IMR-90 (cell line): ENCODE data around the gene FUT1. TPM values are rescaled to one million over a fixed set of nuclear protein-coding genes. Genes with fewer than 3 reads are reported as not detected.

Experiments
- ATAC-seq: fragments of 200-7000 bp; cut with Tn5 transposase; 2 replicates; pipeline ENCODE4 v1.9.1; 2020; ENCODE audit warnings: low read depth, mild to moderate bottlenecking, moderate library complexity
- BruUV-seq: library from RNA; stranded (reverse); fragments of 400-500 nt; replicated peaks from 2 replicates; lab custom pipeline; 2021; lab: Mats Ljungman, UMichigan
- CTCF ChIA-PET: fragments of 300-600 bp; formaldehyde crosslinking; extraction: SDS; loops from one replicate; lab custom pipeline; 2021; ENCODE audit warnings: antibody characterized with exemption; lab: Yijun Ruan, JAX
- POLR2A ChIA-PET: fragments of 300-600 bp; sonication (Branson Sonifier 250); formaldehyde crosslinking; loops from one replicate; lab custom pipeline; 2022; ENCODE audit warnings: antibody characterized with exemption; ENCODE audit not compliant: unreplicated experiment; lab: Charles Lee
- DNase-seq: peaks from one replicate; pipeline ENCODE4 v3.0.0; 2013
- H2AFZ ChIP-seq: replicated peaks from 2 replicates; pipeline ENCODE3; 2013; ENCODE audit warnings: low read length, mild to moderate bottlenecking; ENCODE audit not compliant: poor library complexity
- H2AK5ac ChIP-seq: 2 replicates; pipeline ENCODE4 v1.6.1; 2013; ENCODE audit warnings: low read depth, low read length, inconsistent platforms
- H2AK9ac ChIP-seq: replicated peaks from 2 replicates; pipeline ENCODE3; 2013; ENCODE audit warnings: mild to moderate bottlenecking, low read depth, low read length, moderate library complexity; ENCODE audit not compliant: poor library complexity
- H2BK120ac ChIP-seq: 2 replicates; pipeline ENCODE4 v1.6.1; 2013; ENCODE audit warnings: low read depth, low read length, inconsistent platforms
- H2BK15ac ChIP-seq: 3 replicates; pipeline ENCODE4 v1.6.1; 2013; ENCODE audit warnings: low read depth, low read length, inconsistent platforms
- H2BK20ac ChIP-seq: 2 replicates; pipeline ENCODE4 v1.6.1; 2013; ENCODE audit warnings: low read depth, mild to moderate bottlenecking, inconsistent platforms, low read length, moderate library complexity
- H2BK5ac ChIP-seq: 2 replicates; pipeline ENCODE4 v1.6.1; 2013; ENCODE audit warnings: mild to moderate bottlenecking, low read depth, low read length, inconsistent platforms; ENCODE audit not compliant: poor library complexity, severe bottlenecking
- H3K14ac ChIP-seq: replicated peaks from 2 replicates; pipeline ENCODE4 v1.6.1; 2013; ENCODE audit warnings: low read depth, low read length, inconsistent platforms
- H3K18ac ChIP-seq: 2 replicates; pipeline ENCODE4 v1.6.1; 2013; ENCODE audit warnings: low read depth, low read length, control low read depth
- H3K23ac ChIP-seq: 2 replicates; pipeline ENCODE4 v1.6.1; 2013; ENCODE audit warnings: low read depth, low read length, inconsistent platforms
- H3K27ac ChIP-seq: 2 replicates; pipeline ENCODE4 v1.5.1; 2013; ENCODE audit warnings: mild to moderate bottlenecking, control low read depth, low read length; ENCODE audit not compliant: insufficient read depth
- H3K27me3 ChIP-seq: 2 replicates; pipeline ENCODE4 v1.6.1; 2013; ENCODE audit warnings: low read length; ENCODE audit not compliant: control insufficient read depth, insufficient read depth
- H3K36me3 ChIP-seq: 2 replicates; pipeline ENCODE4 v1.6.1; 2013; ENCODE audit warnings: low read length, mixed read lengths; ENCODE audit not compliant: control insufficient read depth, insufficient read depth
- H3K4ac ChIP-seq: 2 replicates; pipeline ENCODE4 v1.6.1; 2013; ENCODE audit warnings: low read depth, low read length, inconsistent platforms
- H3K4me1 ChIP-seq: 2 replicates; pipeline ENCODE4 v1.6.1; 2013; ENCODE audit warnings: low read length, mixed read lengths; ENCODE audit not compliant: control insufficient read depth, insufficient read depth
- H3K4me2 ChIP-seq: 2 replicates; pipeline ENCODE4 v1.6.1; 2013; ENCODE audit warnings: low read depth, mild to moderate bottlenecking, control low read depth, low read length, moderate library complexity
- H3K4me3 ChIP-seq: 2 replicates; pipeline ENCODE4 v1.5.1; 2013; ENCODE audit warnings: low read depth, mild to moderate bottlenecking, control low read depth, low read length, moderate library complexity; ENCODE audit not compliant: insufficient read depth
- H3K56ac ChIP-seq: 2 replicates; pipeline ENCODE4 v1.6.1; 2013; ENCODE audit warnings: low read length, inconsistent platforms; ENCODE audit not compliant: insufficient read depth; ENCODE audit errors: extremely low read depth
- H3K79me1 ChIP-seq, 2 experiments: 2 replicates each; pipeline ENCODE4 v1.6.1; 2013; ENCODE audit warnings: low read length in 2 of 2, inconsistent platforms in 1 of 2, low read depth in 1 of 2
- H3K9ac ChIP-seq: 2 replicates; pipeline ENCODE4 v1.6.1; 2013; ENCODE audit warnings: low read depth, low read length, control low read depth
- H3K9me1 ChIP-seq: 2 replicates; pipeline ENCODE4 v1.6.1; 2013; ENCODE audit warnings: low read length, inconsistent platforms; ENCODE audit not compliant: insufficient read depth
- H3K9me3 ChIP-seq: 2 replicates; pipeline ENCODE4 v1.6.1; 2013; ENCODE audit warnings: low read length; ENCODE audit not compliant: control insufficient read depth, insufficient read depth
- H4K20me1 ChIP-seq: 2 replicates; pipeline ENCODE4 v1.6.1; 2013; ENCODE audit warnings: low read length, inconsistent platforms; ENCODE audit not compliant: insufficient read depth
- H4K5ac ChIP-seq: 2 replicates; pipeline ENCODE4 v1.6.1; 2013; ENCODE audit warnings: mild to moderate bottlenecking, low read depth, low read length, control low read depth
- H4K8ac ChIP-seq, 2 experiments: 2 replicates each; pipeline ENCODE4 v1.6.1; 2013; ENCODE audit warnings: low read depth in 2 of 2, low read length in 2 of 2, control low read depth in 1 of 2, inconsistent platforms in 1 of 2
- H4K91ac ChIP-seq: 2 replicates; pipeline ENCODE4 v1.6.1; 2013; ENCODE audit warnings: low read depth, low read length, inconsistent platforms; ENCODE audit not compliant: insufficient read depth
- FOS ChIP-seq: fragments of 150-350 bp; IDR thresholded peaks from 2 replicates; pipeline ENCODE4 v1.6.1; 2016; ENCODE audit warnings: low read depth, low read length
- MAFK ChIP-seq: IDR thresholded peaks from 2 replicates; pipeline ENCODE4 v1.6.1; 2012; ENCODE audit warnings: low read depth, low read length, improper control_type of control experiment
- MAZ ChIP-seq: IDR thresholded peaks from 2 replicates; pipeline ENCODE4 v1.6.1; 2012; ENCODE audit warnings: low read depth, mild to moderate bottlenecking, low read length, improper control_type of control experiment, moderate library complexity, borderline replicate concordance
- MXI1 ChIP-seq: IDR thresholded peaks from 2 replicates; pipeline ENCODE4 v1.6.1; 2012; ENCODE audit warnings: low read depth, mild to moderate bottlenecking, low read length, moderate library complexity, borderline replicate concordance
- RAD21 ChIP-seq: IDR thresholded peaks from 2 replicates; pipeline ENCODE4 v1.6.1; 2012; ENCODE audit warnings: low read length, improper control_type of control experiment
- RCOR1 ChIP-seq: IDR thresholded peaks from 2 replicates; pipeline ENCODE4 v1.6.1; 2012; ENCODE audit warnings: mild to moderate bottlenecking, low read length, improper control_type of control experiment; ENCODE audit not compliant: insufficient replicate concordance
- SMC3 ChIP-seq: fragments of 150-350 bp; IDR thresholded peaks from 2 replicates; pipeline ENCODE4 v1.6.1; 2016; ENCODE audit warnings: low read depth, mild to moderate bottlenecking, antibody characterized with exemption, low read length, moderate library complexity
- WGBS, 2 experiments: methylation state at CpG; one replicate each; pipeline versions ENCODE4 v1.1.5 to v1.1.7; 2013; ENCODE audit warnings: missing lambda C conversion rate in 2 of 2; ENCODE audit not compliant: insufficient read length in 1 of 2; ENCODE audit errors: extremely low coverage in 2 of 2; 5-methylcytosine and 5-hydroxymethylcytosine counted together
- dilution Hi-C: fragments of 300-500 bp; cut with HindIII; formaldehyde crosslinking; loops from one replicate; pipeline ENCODE4 v1.14.3; 2018; ENCODE audit warnings: low sequenced_read_pairs; ENCODE audit not compliant: unreplicated experiment
- in situ Hi-C: fragments of 300-500 bp; cut with MboI; formaldehyde crosslinking; loops from 3 replicates; pipeline ENCODE4 v1.14.3; 2019; ENCODE audit warnings: low sequenced_read_pairs, inconsistent platforms, mixed read lengths
- intact Hi-C: fragments of 100-400 bp; cut with micrococcal nuclease; formaldehyde crosslinking; loops from 2 replicates; pipeline ENCODE4 v1.10.0; 2022
- polyA plus RNA-seq, 3 experiments: library from polyadenylated mRNA; depleted of rRNA; stranded (reverse); fragments of >200 nt; gene quantifications; 2 replicates each; pipeline ENCODE4 v1.2.3, GENCODE V29; 2012; ENCODE audit warnings: low replicate concordance in 1 of 3
- total RNA-seq: library from RNA; depleted of rRNA; stranded (reverse); fragments of >200 nt; gene quantifications from 2 replicates; pipeline ENCODE4 v1.2.3, GENCODE V29; 2012

The FUT1 gene
- total and polyA plus RNA-seq, 2 of the 4 experiments (the other 2 are of a cell fraction) = 0.09 to 0.18 TPM

- Histone ChIP-seq H3K4ac (no peak overlapping the region), H2AK9ac (no peak overlapping the region), H4K5ac (no peak overlapping the region), H2BK5ac (no peak overlapping the region), H3K23ac (no peak overlapping the region), H3K9me3 (no peaks in the 10 kb centered on the region), H3K56ac (no peak overlapping the region), H2AFZ (no peak overlapping the region), H3K9ac (no peak overlapping the region), H3K18ac (no peak overlapping the region), H3K4me1 (peaks cover 5% of the 10 kb centered on the region), H3K36me3 (no peaks in the 10 kb centered on the region), H2AK5ac (no peak overlapping the region), H3K27ac (no peak overlapping the region), H3K27me3 (no peaks in the 10 kb centered on the region), H4K20me1 (no peaks in the 10 kb centered on the region), H3K9me1 (no peaks in the 10 kb centered on the region), H3K14ac (no peak overlapping the region), H3K79me1 (no peaks in the 10 kb centered on the region), H2BK20ac (no peak overlapping the region), H3K4me3 (no peak overlapping the region), H4K91ac (no peak overlapping the region), H3K4me2 (no peak overlapping the region), H2BK120ac (no peak overlapping the region), H4K8ac (no peak overlapping the region), H2BK15ac (no peak overlapping the region)
- no TSS peak for BruUV-seq
- CTCF ChIA-PET = interaction anchor here (0.6 kb wide), 1 partner anchor 1534 kb away, joined by 3 read pairs; no protein-coding TSS in a partner anchor
- WGBS, 2 experiments = 94% methylated on average over 6 of the region's 12 CpGs; no CpG with 5 or more reads in 1 of the 2 experiments
- DNase-seq (no peak), ATAC-seq (no peak)
- POLR2A ChIA-PET = no interaction called here
- intact Hi-C loops (no loop called here), in situ Hi-C loops (no loop called here), dilution Hi-C loops (no loop called here)
- no peak for TF ChIP-seq MAZ
- no peak for TF ChIP-seq MAFK
- TF ChIP-seq SMC3 = no peak
- no peak for TF ChIP-seq FOS
- TF ChIP-seq RAD21 = no peak
- TF ChIP-seq RCOR1 = no peak
- TF ChIP-seq MXI1 = no peak
Measured at GRCh38 chr19:48777720-48778119, 25.3 kb upstream of the FUT1 start.
